Right renal pelvis (tissue), 4 donors: ENCODE results near the gene PRUNE2. TPM values are rescaled to one million over a fixed set of nuclear protein-coding genes. Genes with fewer than 3 reads are reported as not detected.
"Not testable (repeated sequence)": the region's sequence is repeated elsewhere in the genome, so short reads cannot be mapped to it uniquely, and the experiment has no call there.

Source experiments
- DNase-seq, 4 donors: peaks; one replicate each; pipeline ENCODE4 v3.0.0-alpha.2; 2013; ENCODE audit warnings: low read depth in 4 of 4, low spot score in 3 of 4, missing footprints in 1 of 4
- polyA plus RNA-seq, 4 donors: library from polyadenylated mRNA; unstranded; fragments of 120-200 nt; gene quantifications; one replicate each; pipeline ENCODE4 v1.2.1, GENCODE V29; 2013; ENCODE audit not compliant: insufficient read length in 4 of 4

PRUNE2 gene
- polyA plus RNA-seq, 4 donors, result 11.2 to 13.8 (median 12.8) TPM

DNA sequence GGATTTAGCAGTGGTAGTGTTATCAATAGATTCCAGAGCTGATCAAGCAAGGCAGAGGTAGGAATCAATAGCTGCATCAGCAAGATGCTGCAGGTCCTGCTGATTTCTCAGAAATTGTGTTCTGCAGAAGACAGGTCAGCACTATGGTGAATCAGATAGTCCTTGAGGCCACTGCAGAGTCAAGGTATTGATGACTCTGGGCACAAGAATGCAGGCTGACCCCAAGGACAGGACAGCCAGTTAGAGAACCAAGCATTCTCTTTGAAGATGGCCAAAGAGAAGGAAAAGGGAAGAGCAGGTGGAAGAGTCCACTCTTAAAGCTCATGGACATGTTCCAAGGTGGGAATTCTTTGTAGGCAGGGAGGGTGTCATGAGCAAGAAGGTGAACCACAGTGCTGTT lies 28.0 kb downstream of the PRUNE2 start:
- no peak for DNase-seq

DNA sequence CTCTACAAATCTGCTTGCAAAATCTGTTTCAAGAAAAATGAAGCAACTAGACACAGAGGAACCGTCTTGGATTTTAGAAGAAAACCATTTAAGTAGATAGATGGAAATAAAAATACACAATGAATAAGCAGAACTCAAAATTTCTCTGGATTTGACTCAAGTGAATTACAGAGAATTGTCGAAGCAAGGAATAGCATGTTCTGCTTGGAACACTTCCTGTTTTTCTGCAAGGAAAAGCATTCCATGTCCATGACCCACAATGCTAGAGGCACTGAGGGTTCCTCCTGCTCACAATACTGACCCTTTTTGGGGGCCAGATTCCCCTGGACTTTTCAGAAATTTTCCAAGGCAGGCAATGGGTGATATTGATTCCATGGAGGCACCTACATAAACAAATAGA lies 29.8 kb downstream of the PRUNE2 start:
- DNase-seq, result no peak

DNA sequence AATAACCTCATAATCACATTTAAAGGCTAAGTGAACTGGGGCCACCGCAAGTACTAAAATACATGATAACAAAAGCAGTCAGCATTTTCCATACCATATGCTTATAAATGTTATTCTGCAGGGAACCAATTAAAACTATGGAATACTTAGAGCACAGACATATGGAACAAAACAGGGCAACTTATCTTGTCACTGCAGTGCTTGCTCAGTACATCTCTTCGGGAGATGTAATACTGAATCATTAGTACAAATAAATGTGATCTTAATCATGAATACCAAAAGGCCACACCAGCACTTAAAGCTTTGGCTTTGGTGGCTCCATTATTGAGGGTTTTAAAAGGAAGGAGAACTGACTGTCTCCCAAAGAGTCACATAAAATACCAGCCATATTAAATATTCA lies 32.1 kb downstream of the PRUNE2 start:
- no peak for DNase-seq

DNA sequence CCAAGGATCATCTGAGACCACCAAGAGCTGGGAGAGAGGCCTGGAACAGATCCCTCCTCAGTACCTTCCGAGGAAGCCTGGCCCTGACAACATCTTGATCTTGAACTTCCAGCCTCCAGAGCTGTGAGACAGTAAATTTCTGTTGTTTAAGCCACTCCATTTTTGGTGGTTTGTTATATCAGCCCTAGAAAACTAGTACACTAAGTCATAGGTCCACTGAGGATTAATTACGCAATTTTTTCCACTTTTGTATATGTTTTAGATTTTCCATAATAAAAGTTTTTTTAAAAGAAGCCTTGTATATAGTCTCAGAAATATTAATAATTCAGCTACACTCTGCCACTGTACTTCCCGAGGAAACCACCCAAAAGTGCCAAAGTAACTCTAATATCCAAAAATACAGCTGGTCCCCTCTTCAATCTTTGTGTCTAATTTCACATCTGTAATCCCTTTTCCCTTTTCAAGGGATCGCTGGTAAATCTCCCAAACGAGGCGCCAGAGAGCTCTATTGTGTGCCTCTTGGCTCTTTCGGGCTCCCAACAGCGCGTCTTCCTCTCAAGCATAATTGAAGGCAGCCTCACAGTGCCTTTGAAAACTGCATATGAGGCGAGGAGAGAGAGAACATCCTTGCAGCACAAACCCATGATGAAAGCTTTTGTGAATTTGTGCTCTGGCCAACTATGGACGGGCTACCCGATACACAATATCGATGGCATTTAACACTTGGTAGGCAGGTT lies 32.7 kb downstream of the PRUNE2 start:
- no peak for DNase-seq

DNA sequence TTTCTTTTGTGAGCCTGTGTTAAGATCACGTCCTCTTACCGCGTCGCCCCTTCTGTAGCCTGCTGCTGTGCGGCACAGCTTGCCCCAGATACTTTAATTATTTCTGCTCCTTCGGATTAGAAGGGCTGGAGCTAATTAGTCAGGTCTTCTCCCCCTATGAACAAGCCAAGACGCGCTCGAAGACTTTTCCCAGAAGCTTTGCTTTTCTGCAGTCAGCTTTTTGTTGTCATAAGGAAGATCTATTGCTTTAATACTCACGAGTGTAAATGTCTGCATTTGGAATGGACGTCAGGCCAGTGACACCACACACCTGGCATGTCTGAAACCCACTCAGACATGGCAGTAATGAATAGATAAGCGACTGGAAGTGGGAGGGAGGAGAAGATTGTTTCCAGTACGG lies 37.0 kb downstream of the PRUNE2 start:
- DNase-seq, result peak in 3 of 4 donors; percentile 14 to 31 (median 14)

DNA sequence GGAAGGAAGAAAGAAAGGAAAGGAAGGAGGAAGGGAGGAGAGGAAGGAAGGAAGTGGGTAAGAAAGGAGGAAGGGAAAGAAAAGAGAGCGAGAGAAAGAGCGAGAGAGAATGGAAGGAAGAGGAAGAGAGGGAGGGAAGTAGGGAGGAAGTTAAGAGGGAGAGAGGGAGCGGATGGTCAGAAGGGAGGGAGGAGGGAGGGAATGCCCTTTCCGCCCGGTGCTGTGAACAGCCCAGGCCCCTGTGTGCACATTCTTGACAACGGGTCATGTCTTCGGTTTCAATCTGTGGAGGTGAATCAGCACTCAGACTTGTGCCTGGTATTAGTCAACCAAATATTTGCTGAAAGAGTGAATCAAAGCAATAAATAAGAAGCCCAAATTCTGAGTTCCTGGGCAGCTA lies 39.2 kb downstream of the PRUNE2 start:
- no peak for DNase-seq

DNA sequence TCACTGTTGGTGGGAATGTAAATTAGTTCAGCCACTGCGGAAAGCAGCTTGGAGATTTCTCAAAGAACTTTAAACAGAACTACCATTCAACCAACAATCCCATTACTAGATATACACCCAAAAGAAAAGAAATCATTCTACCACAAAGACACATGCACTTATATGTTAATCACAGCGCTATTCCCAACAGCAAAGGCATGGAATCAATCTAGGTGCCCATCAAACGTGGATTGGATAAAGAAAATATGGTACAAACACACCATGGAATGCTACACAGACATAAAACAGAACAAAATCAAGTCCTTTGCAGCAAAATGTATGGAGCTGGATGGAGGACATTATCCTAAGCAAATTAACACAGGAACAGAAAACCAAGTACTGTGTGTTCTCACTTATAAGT lies 42.1 kb downstream of the PRUNE2 start:
- DNase-seq, result no peak

DNA sequence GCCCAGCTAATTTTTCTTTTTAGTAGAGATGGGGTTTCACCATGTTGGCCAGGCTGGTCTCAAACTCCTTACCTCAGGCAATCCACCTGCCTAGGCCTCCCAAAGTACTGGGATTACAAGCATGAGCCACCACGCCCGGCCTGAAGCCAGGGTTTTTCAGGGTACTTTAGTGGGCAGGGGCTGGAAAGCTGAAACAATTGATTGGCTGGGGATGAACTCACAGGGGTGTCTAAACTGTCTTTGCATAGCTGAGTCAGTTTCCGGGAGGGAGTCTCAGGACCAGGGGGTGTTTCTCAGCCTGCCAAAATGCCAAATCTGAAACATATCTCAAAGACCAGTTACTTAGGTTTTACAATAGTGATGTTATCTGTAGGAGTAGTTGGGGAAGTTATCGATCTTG lies 46.1 kb downstream of the PRUNE2 start:
- no peak for DNase-seq

DNA sequence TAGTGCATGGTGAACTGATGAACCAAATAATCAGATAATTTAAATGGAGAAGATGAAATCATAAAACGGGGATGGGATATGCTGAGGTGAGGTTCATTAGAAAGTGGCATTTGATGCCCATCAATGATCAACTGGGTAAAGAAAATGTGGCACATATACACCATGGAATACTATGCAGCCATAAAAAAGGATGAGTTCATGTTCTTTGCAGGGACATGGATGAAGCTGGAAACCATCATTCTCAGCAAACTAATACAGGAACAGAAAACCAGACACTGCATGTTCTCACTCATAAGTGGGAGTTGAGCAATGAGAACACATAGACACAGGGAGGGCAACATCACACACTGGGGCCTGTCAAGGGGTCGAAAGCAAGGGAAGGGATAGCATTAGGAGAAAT lies 47.7 kb downstream of the PRUNE2 start:
- not testable (repeated sequence) for DNase-seq

DNA sequence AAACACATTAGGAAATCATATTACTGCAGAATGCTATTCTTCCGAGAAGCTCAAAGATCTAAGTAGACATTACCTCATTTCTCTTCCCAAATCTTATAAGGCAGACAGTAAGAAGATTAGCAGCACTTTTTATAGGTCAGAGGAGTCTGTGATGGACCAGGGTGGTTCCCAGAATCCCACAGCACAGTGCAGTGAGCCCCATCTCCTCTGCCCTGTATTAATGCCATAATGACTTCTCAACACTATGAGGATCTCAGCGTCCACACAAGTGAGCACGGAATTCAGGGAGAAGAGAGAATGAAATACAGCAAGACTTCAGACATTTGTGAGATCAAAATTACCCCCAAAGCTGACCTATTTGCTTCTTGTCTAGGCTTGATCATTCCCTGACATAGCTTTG lies 49.9 kb downstream of the PRUNE2 start:
- DNase-seq, result no peak

DNA sequence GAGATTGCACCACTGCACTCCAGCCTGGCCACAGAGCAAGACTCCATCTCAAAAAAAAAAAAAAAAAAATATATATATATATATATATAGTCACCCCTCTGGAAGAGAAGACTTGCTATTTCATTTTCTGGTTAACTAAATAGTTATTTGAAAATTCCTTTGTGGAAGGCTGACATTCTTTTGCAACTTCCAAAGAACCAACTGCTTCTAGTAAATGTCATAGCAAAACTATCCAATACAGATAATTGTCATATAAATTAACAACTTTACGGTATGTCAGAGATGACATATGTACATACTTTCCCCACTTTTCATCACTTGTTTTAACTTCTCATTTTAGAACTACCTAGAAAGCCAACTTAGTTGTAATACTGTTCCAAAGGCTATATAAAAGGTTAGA lies 50.9 kb downstream of the PRUNE2 start:
- DNase-seq, result no peak

DNA sequence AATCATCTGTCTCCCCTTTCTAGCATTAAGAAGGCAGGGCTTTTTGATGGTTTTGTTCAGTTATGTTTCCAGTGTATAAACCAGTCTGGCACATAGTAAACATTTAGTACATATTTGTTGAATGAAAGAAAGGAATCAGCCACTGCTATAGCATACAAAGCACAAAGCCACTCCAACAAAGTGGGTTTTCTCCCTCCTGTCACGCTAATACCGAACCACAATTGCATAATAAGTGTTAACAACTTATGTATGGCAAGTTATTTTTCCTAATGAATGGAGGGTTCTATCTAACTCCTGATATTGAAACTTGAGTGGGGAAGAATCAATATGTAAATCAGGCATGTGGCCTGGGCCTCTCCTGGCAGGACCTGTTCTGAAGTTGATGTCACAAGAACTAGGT lies 53.9 kb downstream of the PRUNE2 start:
- DNase-seq, result no peak

DNA sequence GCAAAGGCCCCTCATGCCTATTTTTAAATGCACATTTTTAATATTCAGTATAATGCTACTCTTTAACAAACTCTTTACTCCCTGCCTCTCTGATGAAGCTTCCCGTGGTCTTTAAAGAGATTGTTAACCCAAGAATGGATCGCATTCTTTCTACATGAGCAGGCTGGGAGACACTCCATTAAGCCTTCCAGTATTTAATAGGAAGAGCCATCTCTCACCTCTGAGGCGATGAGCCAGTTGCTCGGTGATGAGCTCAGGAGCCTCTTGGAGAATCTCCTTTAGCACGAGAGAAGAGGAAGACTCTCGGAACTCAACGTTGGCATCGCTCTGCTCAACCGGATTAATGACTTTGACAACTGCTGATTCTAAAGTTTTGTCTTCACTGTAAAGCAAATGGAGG lies 59.6 kb downstream of the PRUNE2 start:
- DNase-seq, result no peak

DNA sequence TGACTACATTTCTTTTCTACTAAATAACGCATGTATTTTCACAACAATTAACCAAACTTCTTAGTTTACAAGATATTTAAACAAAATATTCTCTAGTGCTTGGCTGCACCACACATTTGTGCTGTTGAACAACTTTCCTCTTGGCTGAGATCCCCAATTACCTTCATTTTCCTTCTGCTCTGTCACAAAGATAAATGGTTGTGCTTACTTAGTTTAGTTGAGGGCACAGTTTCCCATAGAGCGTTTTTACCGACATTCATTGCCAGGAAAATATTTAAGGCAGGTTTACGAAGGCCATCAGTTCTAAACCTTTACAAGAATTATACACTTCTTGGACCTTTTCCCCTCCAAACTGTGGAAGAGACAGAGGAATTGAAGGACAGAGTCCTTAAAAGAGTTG lies 60.7 kb downstream of the PRUNE2 start:
- DNase-seq, result no peak

DNA sequence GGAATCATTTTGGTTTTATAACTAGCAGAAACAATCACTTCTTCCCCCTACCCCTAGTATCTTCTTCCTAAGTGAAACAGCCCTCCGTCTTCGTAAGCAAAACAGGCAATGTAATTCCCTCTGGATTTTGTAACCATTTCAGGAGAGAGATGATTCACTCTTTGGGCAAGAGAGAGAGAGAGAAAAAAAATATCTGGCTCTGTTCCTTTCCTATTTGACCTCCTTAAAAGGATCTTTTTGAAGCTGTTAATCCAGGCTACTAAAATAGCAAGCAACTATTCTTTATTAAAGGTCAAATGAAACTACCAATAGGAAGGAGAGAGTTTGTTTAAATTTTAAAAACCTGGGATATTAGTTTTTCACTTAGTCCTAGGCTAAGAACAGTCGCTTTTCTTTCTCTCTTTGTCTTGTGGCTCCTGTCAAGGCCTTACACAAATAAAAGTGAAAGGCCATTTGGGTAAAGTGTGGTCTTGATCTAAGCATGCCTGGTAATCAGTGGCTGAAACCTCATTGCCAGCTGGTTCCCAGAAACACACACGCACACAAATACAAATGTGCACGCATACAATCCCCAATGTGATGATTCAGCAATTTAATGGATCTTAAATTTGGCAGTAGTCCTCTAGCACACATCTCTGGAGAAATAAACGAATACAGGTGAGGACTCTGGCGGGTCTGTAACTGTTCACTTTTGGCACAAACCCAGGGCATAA lies 70.2 kb downstream of the PRUNE2 start:
- no peak for DNase-seq

DNA sequence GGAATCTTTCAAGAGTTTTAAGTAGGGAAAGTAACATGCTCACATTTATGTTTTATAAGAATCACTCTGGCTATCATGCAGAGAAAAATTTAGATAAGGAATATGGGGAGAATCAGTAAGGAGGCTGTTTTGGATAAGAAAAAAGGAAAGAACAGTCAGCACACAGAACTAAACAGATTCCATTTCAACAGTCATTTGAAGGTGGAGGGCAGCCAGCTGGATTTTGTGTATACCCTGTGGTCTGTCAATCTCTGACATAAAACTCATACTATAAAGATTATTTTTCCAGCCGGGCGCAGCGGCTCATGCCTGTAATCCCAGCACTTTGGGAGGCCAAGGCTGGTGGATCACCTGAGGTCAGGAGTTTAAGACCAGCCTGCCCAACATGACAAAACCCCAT lies 77.5 kb downstream of the PRUNE2 start:
- no peak for DNase-seq

DNA sequence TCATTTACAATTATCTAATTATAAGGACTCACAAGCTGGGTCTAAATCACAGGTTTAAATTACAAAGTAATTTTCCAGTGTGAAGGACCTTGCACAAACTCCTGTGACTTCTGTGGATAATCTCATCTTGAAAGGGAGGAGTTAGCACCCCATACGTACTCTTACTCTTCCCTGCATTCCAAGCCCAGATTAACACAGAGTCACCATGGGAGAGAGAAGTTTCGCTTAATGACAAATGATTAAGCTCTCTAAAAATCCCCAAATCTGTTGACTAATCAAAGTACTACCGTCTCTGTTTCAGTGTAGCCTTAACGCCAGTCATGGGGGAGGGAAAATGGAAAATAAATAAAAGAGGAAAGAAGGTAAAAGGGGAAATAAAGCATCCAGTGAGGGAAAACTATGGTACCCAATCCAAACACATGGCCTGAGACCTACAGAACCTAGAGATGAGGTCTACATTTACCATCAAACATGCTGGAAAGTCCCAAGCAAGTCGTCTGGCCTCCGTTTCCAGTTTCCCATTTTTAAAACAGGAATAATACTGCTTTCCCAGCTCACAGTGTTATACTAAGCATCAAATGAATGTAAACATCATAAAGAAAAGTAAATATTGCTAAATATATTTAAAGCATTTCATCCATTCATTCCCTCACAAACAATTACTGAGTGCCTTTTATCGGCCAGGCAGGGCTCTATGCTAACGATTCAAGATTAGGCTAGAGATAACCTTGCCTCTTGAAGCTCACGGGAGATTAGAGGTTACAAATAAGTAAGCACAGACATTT lies 78.4 kb downstream of the PRUNE2 start:
- DNase-seq, result no peak

DNA sequence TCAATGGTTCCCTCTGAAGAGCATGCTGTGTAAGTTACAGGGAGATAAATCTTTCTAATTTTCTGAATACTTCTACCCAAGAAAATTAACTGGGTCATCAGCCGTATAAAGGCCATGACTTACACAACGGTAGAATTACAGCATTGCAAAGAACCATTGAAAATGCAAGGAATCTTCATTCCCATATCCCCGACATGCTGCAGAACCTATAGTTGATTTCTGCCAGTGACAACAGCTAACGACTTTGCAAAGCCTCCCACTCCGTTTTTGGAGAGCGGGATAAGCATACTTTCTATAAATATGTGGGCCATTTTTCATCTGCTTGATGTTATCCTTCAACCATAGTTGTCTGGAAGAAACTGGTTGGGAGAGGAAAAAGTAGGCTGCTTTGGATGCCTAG lies 85.5 kb downstream of the PRUNE2 start:
- DNase-seq, result no peak

DNA sequence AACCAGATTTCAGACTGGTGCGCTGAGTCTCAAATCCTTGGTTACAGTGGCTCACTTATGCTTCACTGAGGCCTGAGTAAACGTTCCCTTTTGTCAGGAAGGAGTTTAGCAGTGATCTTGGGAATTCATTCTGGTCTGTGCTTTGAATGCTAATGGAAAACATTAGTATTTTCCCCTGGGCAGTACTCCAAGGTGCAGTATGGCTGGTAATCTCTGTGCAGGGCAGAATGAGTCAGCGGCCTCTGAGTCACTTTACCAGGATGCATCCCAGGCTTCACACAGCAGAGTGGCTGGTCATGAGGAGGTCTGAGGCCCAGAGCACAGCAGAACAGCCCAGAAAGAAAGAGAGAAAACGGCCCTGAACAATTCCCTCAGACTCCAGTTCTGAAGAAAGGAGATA lies 87.6 kb downstream of the PRUNE2 start:
- peak in 2 of 4 donors; percentile 8 to 9 for DNase-seq

DNA sequence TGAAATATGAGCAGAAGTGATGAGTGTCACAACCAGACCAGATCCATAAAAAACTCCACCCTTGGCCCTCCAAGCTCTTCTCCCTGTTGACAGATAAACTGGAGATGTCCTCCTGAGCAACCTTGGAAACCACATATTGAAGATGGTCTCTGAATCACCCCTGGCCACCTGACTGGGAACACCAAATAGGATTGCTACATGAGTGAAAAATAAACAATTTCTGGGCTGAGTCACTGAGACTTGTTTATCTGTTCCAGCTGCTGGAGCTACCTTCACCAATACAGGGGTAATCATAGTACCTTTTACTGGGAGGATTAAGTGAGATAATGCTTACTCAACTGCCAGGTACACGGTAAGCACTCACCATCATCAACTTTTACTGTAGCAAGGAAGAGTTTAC lies 88.4 kb downstream of the PRUNE2 start:
- DNase-seq, result no peak

DNA sequence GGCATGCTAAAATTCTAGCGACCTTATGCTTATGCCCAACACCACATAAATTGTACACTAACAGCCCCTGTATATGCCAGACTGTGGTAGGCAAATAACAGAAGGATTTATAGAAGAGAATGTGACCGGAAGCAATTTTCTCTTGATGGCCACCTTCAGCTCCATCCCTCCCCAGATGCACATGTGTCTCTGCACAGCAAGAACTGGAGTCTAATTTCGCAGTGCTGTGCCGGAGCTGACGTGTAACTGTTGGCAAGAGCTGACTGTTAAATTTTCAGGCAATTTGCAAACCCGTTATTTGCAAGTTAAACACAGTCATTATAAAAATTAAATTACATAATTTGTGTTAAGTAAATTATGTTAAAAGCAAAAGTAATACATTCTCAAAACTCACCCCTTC lies 93.3 kb downstream of the PRUNE2 start:
- DNase-seq, result no peak
